Measurements from ENCODE around the gene LAIR2.

The LAIR2 gene

GRCh38 chr19:54521860-54522513, 19.4 kb downstream of the LAIR2 start:
- Histone ChIP-seq H3K9ac (ENCODE audit: low read depth, low read length) (no peak overlapping the region), H3K4me1 (ENCODE audit: insufficient read depth, low read length) (no peaks in the 10 kb centered on the region), H3K4me3 (ENCODE audit: low read length) (no peak overlapping the region), H3K36me3 (ENCODE audit: insufficient read depth, low read length) (no peaks in the 10 kb centered on the region), H3K27ac (ENCODE audit: low read depth, low read length) (no peak overlapping the region), H3K9me3 (ENCODE audit: insufficient read depth, low read depth, low read length) (peaks cover 80% of the 10 kb centered on the region), H3K27me3 (ENCODE audit: insufficient read depth, low read length) (no peaks in the 10 kb centered on the region)
- WGBS, result 84% methylated on average over 5 of the region's 6 CpGs

- H3K9ac ChIP-seq (ENCODE audit: low read depth, low read length), result no peak overlapping the region
- H3K4me3 ChIP-seq (ENCODE audit: low read length), result no peak overlapping the region
- no peak overlapping the region for H3K27ac ChIP-seq (ENCODE audit: low read depth, low read length)
- WGBS, result 81% methylated on average over 4 of the region's 5 CpGs
- H3K9me3 ChIP-seq (ENCODE audit: insufficient read depth, low read depth, low read length), result peaks cover 84% of the 10 kb centered on the region
- H3K27me3 ChIP-seq (ENCODE audit: insufficient read depth, low read length), result no peaks in the 10 kb centered on the region
- no peaks in the 10 kb centered on the region for H3K36me3 ChIP-seq (ENCODE audit: insufficient read depth, low read length)
- H3K4me1 ChIP-seq (ENCODE audit: insufficient read depth, low read length), result no peaks in the 10 kb centered on the region
Measured at GRCh38 chr19:54523403-54523802, 20.8 kb downstream of the LAIR2 start.

- WGBS, result 62% methylated on average over 5 of the region's 5 CpGs
- H3K9me3 ChIP-seq (ENCODE audit: insufficient read depth, low read depth, low read length), result peaks cover 90% of the 10 kb centered on the region
- H3K27me3 ChIP-seq (ENCODE audit: insufficient read depth, low read length), result no peaks in the 10 kb centered on the region
- H3K4me3 ChIP-seq (ENCODE audit: low read length), result no peak overlapping the region
- H3K36me3 ChIP-seq (ENCODE audit: insufficient read depth, low read length), result no peaks in the 10 kb centered on the region
- H3K27ac ChIP-seq (ENCODE audit: low read depth, low read length), result no peak overlapping the region
- no peaks in the 10 kb centered on the region for H3K4me1 ChIP-seq (ENCODE audit: insufficient read depth, low read length)
- H3K9ac ChIP-seq (ENCODE audit: low read depth, low read length), result no peak overlapping the region
Measured at GRCh38 chr19:54525636-54526035, 23.0 kb downstream of the LAIR2 start.

- Histone ChIP-seq H3K27ac (ENCODE audit: low read depth, low read length) (no peak overlapping the region), H3K9me3 (ENCODE audit: insufficient read depth, low read depth, low read length) (peaks cover 89% of the 10 kb centered on the region), H3K36me3 (ENCODE audit: insufficient read depth, low read length) (no peaks in the 10 kb centered on the region), H3K27me3 (ENCODE audit: insufficient read depth, low read length) (no peaks in the 10 kb centered on the region), H3K4me3 (ENCODE audit: low read length) (no peak overlapping the region), H3K9ac (ENCODE audit: low read depth, low read length) (no peak overlapping the region), H3K4me1 (ENCODE audit: insufficient read depth, low read length) (no peaks in the 10 kb centered on the region)
- 84% methylated on average over 26 of the region's 26 CpGs for WGBS
Measured at GRCh38 chr19:54526972-54527371, 24.3 kb downstream of the LAIR2 start.

GRCh38 chr19:54530866-54531265, 28.2 kb downstream of the LAIR2 start:
- WGBS, result 91% methylated on average over 5 of the region's 5 CpGs
- H3K4me3 ChIP-seq (ENCODE audit: low read length), result no peak overlapping the region
- H3K27me3 ChIP-seq (ENCODE audit: insufficient read depth, low read length), result no peaks in the 10 kb centered on the region
- no peaks in the 10 kb centered on the region for H3K4me1 ChIP-seq (ENCODE audit: insufficient read depth, low read length)
- no peak overlapping the region for H3K9ac ChIP-seq (ENCODE audit: low read depth, low read length)
- peaks cover 84% of the 10 kb centered on the region for H3K9me3 ChIP-seq (ENCODE audit: insufficient read depth, low read depth, low read length)
- H3K27ac ChIP-seq (ENCODE audit: low read depth, low read length), result no peak overlapping the region
- H3K36me3 ChIP-seq (ENCODE audit: insufficient read depth, low read length), result no peaks in the 10 kb centered on the region

GRCh38 chr19:54532528-54532927, 29.9 kb downstream of the LAIR2 start:
- H3K36me3 ChIP-seq (ENCODE audit: insufficient read depth, low read length), result no peaks in the 10 kb centered on the region
- H3K9me3 ChIP-seq (ENCODE audit: insufficient read depth, low read depth, low read length), result peaks cover 88% of the 10 kb centered on the region
- no peak overlapping the region for H3K27ac ChIP-seq (ENCODE audit: low read depth, low read length)
- no peaks in the 10 kb centered on the region for H3K4me1 ChIP-seq (ENCODE audit: insufficient read depth, low read length)
- H3K4me3 ChIP-seq (ENCODE audit: low read length), result no peak overlapping the region
- WGBS, result 87% methylated on average over 4 of the region's 4 CpGs
- H3K9ac ChIP-seq (ENCODE audit: low read depth, low read length), result no peak overlapping the region
- no peaks in the 10 kb centered on the region for H3K27me3 ChIP-seq (ENCODE audit: insufficient read depth, low read length)

- H3K27me3 ChIP-seq (ENCODE audit: insufficient read depth, low read length), result no peaks in the 10 kb centered on the region
- no peak overlapping the region for H3K27ac ChIP-seq (ENCODE audit: low read depth, low read length)
- H3K9me3 ChIP-seq (ENCODE audit: insufficient read depth, low read depth, low read length), result peaks cover 84% of the 10 kb centered on the region
- no peak overlapping the region for H3K4me3 ChIP-seq (ENCODE audit: low read length)
- no peaks in the 10 kb centered on the region for H3K36me3 ChIP-seq (ENCODE audit: insufficient read depth, low read length)
- H3K9ac ChIP-seq (ENCODE audit: low read depth, low read length), result no peak overlapping the region
- WGBS, result 81% methylated on average over 8 of the region's 8 CpGs
- H3K4me1 ChIP-seq (ENCODE audit: insufficient read depth, low read length), result no peaks in the 10 kb centered on the region
Measured at GRCh38 chr19:54533476-54533875, 30.8 kb downstream of the LAIR2 start.

- WGBS, result 79% methylated on average over 7 of the region's 8 CpGs
Measured at GRCh38 chr19:54534156-54534555, 31.5 kb downstream of the LAIR2 start.

GRCh38 chr19:54535601-54536000, 33.0 kb downstream of the LAIR2 start:
- H3K4me3 ChIP-seq (ENCODE audit: low read length), result no peak overlapping the region
- H3K9ac ChIP-seq (ENCODE audit: low read depth, low read length), result no peak overlapping the region
- H3K27ac ChIP-seq (ENCODE audit: low read depth, low read length), result no peak overlapping the region
- no peaks in the 10 kb centered on the region for H3K36me3 ChIP-seq (ENCODE audit: insufficient read depth, low read length)
- peaks cover 80% of the 10 kb centered on the region for H3K9me3 ChIP-seq (ENCODE audit: insufficient read depth, low read depth, low read length)
- no peaks in the 10 kb centered on the region for H3K27me3 ChIP-seq (ENCODE audit: insufficient read depth, low read length)
- H3K4me1 ChIP-seq (ENCODE audit: insufficient read depth, low read length), result no peaks in the 10 kb centered on the region
- WGBS, result 81% methylated on average over 9 of the region's 9 CpGs

More at GRCh38 chr19:54534156-54534555, 31.5 kb downstream of the LAIR2 start:
- H3K4me3 ChIP-seq (ENCODE audit: low read length), result no peak overlapping the region
- H3K4me1 ChIP-seq (ENCODE audit: insufficient read depth, low read length), result no peaks in the 10 kb centered on the region
- H3K9me3 ChIP-seq (ENCODE audit: insufficient read depth, low read depth, low read length), result peaks cover 84% of the 10 kb centered on the region
- no peak overlapping the region for H3K27ac ChIP-seq (ENCODE audit: low read depth, low read length)
- no peaks in the 10 kb centered on the region for H3K27me3 ChIP-seq (ENCODE audit: insufficient read depth, low read length)
- H3K36me3 ChIP-seq (ENCODE audit: insufficient read depth, low read length), result no peaks in the 10 kb centered on the region
- no peak overlapping the region for H3K9ac ChIP-seq (ENCODE audit: low read depth, low read length)

- 70% methylated on average over 8 of the region's 9 CpGs for WGBS
- Histone ChIP-seq H3K27me3 (ENCODE audit: insufficient read depth, low read length) (no peaks in the 10 kb centered on the region), H3K9me3 (ENCODE audit: insufficient read depth, low read depth, low read length) (peaks cover 81% of the 10 kb centered on the region), H3K9ac (ENCODE audit: low read depth, low read length) (no peak overlapping the region), H3K4me1 (ENCODE audit: insufficient read depth, low read length) (no peaks in the 10 kb centered on the region), H3K36me3 (ENCODE audit: insufficient read depth, low read length) (no peaks in the 10 kb centered on the region), H3K4me3 (ENCODE audit: low read length) (no peak overlapping the region), H3K27ac (ENCODE audit: low read depth, low read length) (no peak overlapping the region)
Measured at GRCh38 chr19:54536956-54537355, 34.3 kb downstream of the LAIR2 start.

- peaks cover 74% of the 10 kb centered on the region for H3K9me3 ChIP-seq (ENCODE audit: insufficient read depth, low read depth, low read length)
- WGBS, result 51% methylated on average over 2 of the region's 2 CpGs
- no peaks in the 10 kb centered on the region for H3K27me3 ChIP-seq (ENCODE audit: insufficient read depth, low read length)
Measured at GRCh38 chr19:54541712-54542111, 39.1 kb downstream of the LAIR2 start.

GRCh38 chr19:54548806-54549205, 46.2 kb downstream of the LAIR2 start:
- H3K9ac ChIP-seq (ENCODE audit: low read depth, low read length), result no peak overlapping the region
- no peaks in the 10 kb centered on the region for H3K36me3 ChIP-seq (ENCODE audit: insufficient read depth, low read length)
- H3K9me3 ChIP-seq (ENCODE audit: insufficient read depth, low read depth, low read length), result peaks cover 74% of the 10 kb centered on the region
- no peaks in the 10 kb centered on the region for H3K4me1 ChIP-seq (ENCODE audit: insufficient read depth, low read length)
- WGBS, result 88% methylated on average over 16 of the region's 16 CpGs
- H3K4me3 ChIP-seq (ENCODE audit: low read length), result 0 out of 2 replicates have a peak overlapping the region, but pooled peaks have one; percentile 10
- no peaks in the 10 kb centered on the region for H3K27me3 ChIP-seq (ENCODE audit: insufficient read depth, low read length)
- H3K27ac ChIP-seq (ENCODE audit: low read depth, low read length), result no peak overlapping the region

More at GRCh38 chr19:54541712-54542111, 39.1 kb downstream of the LAIR2 start:
- Histone ChIP-seq H3K36me3 (ENCODE audit: insufficient read depth, low read length) (no peaks in the 10 kb centered on the region), H3K4me1 (ENCODE audit: insufficient read depth, low read length) (no peaks in the 10 kb centered on the region), H3K27ac (ENCODE audit: low read depth, low read length) (no peak overlapping the region), H3K9ac (ENCODE audit: low read depth, low read length) (no peak overlapping the region), H3K4me3 (ENCODE audit: low read length) (no peak overlapping the region)
